GM19328 (cell line): ENCODE data around the gene SPAG7.

Experiments used
- ATAC-seq: cut with Tn5 transposase; IDR thresholded peaks from one replicate; pipeline ENCODE4 v1.9.1; 2021; ENCODE audit warnings: mild to moderate bottlenecking, moderate library complexity; ENCODE audit not compliant: unreplicated experiment

The SPAG7 gene

DNA sequence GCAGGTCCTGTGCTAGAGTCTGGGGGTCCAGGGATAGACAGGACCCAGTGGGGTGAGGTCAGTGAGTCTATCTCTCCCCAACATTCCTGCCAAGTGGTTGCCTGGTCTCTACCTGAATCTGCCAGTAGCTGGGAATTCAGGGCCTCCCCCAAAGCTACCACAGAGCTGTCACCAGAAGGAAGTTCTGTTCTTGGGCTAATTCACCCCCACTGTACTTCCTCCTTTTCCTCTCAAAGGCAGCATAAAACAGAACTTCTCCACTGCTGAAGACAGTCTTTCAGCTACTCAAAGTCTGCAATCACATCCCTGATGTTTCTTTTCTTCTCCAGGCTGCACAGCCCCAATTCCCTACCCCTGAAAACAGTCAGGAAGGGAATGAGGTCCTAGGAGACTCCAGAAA lies 11.1 kb upstream of the SPAG7 start:
- ATAC-seq = no peak

DNA sequence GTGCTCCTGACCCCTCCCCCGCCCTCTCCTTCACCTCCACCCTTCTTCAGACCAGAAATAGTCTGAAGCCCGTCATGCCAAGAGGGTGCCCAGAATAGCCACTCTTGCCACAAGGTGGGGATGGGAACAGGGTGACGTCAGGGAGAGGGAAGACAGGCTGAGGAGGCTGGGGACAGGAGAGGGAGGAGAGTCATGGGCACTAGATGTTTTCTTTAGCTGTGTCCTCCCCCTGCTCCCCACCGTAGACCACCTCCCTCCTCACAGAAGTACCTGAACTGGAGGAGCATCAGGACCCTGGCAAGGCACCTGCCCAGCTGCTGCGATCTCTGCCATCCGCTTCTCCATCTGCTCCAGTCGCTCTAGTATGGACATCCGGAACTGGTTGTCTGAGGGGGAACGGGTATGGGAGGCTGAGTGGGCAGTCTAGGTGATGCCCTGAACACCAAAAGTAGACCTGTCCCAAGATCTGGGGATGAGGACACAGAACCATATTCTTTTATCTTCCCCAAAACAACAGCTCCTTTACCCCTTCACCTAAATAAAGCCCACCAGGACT lies 6.6 kb upstream of the SPAG7 start:
- ATAC-seq = no peak

DNA sequence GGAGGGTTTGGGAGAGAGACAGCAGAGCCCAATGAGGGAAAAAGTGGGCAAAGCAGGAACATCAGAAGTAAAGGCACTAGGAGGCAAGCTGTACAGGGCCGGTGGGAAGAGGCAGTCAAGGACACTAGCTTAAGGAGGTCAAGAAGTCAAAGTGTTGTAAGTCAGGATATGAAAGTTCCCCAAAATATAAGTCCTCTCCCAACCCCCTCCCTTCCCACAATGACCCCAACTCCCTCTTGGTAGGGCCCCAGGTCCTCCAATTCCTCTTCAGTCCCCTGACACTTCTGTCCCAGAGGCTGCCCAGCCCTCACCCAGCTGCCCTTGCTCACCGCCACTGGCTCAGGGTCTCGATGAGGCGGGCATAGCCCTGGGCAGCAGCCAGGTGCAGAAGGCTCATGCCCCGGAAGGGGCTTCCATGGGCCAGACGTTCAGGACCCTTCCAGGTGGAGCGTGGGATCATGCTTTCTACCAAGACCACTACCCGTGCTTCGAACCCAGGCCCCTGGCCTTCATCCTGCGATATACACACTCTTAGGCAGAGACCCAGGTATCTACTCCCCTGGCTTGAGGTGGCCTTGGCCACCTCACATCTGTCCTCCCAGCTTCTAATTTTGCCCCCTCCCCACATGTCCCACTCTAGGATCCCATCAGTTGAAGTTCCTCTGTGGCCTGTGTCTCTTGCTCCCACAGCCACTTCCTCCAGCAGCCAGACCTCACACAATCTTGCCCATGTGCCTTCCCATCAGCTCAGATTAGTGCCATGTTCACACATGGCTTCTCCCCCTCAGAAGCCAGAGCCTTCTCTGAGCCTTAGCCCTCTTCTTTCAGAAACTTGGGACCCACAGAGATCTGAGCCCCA lies 5.9 kb upstream of the SPAG7 start:
- no peak for ATAC-seq

DNA sequence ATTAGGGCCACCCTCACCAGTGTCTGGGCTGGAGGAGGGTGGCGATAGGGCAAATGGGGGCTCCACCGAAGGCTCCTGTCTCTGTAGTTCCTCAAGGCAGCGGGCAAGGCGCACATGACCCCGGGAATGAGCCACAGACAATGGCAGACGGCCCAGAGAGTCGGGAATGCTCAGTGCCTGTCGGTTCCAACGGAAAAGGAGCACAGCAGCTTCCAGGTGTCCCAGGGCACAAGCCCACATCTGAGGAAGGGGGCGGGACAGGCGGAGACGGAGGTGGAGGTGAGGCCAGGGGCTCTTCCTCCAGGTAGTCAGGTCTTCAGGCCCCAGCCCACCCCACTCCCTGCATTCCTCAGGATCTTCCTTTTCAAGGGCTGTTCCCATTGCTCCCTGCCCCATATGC lies 5.1 kb upstream of the SPAG7 start:
- ATAC-seq = no peak

DNA sequence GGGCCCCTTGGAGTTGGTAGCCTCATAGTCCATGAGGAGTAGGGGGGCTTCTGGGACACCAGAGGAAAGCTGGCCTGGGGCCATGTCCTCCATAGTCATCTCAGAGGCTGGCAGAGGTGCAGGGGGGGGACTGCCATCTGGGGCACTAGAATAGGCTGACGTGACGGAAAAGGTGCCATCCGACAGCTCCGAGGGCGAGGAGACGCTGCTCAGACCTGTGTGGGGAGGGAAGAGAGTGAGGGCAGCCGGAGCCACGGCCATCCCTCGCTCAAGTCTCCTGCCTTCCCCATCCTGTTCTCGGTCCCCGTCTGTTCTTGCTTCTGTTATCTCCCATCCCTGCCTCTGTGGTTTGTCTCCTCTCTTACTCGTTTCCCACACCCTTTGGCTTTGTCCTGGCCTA lies 4.7 kb upstream of the SPAG7 start:
- ATAC-seq = no peak

DNA sequence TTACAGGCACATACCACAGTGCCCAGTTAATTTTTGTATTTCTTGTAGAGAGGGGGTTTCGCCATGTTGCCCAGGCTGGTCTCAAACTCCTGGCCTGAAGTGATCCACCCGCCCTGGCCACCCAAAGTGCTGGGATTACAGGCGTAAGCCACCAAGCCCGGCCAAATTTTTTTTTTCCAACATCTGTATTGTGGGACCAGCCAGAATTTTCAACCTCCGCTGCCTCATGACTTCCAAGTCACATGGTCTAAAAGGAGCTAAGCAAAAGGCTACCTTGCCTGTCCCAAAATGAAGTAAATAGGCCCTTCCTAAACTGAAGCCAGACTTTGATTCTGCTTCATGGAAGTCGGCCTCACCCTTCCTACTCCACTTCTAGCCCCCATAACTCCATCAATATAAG lies 4.2 kb upstream of the SPAG7 start:
- ATAC-seq = no peak

DNA sequence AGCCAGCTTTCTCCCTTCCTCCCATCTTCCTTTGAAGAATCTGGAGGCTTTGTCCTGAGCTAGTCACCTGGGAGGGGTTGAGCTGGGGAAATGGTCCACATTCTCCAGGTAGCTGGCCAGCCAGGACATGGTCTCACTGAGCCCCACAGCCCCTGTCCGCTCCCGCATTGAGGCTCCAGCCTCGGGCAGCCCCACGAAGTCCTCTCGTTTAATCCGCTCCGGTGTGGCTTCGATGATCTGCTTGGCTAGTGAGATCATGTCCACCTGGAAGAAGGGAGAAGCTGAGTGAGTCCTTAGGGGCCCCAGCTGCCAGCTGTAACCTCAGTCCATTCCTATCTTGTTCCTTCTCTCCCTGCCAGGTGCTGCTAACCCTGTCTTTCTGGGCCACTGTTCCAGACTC lies 2.7 kb upstream of the SPAG7 start:
- ATAC-seq = no peak

DNA sequence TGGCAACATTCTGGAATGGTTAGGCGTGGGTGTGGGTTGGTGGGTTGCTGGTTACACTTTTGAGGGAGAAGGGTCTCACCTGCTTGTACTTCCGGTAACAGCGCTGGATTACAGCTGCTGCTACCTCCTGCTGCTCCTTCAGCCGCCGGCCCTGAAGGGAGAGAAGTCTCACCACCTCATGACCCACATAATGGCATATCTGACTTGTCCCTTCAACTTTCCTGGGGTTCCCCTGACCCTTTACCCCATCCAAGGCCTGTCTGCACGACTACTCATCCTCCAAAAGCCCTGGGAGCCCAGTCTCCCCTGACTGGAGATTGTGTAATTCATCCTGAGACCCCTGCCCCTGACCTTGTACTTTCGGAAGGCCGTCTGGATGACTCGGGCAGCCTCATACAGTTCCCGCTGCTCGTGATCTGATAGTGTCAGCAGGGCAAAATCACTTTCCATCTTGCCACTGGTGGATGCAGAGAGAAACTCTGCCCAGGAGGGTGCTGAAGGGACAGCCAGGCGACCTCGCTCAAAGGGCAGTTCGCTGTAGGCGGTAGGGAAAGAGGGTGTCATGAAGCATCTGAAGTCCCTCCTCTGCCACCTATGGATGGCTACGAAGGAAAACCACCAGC lies 2.0 kb upstream of the SPAG7 start:
- no peak for ATAC-seq

DNA sequence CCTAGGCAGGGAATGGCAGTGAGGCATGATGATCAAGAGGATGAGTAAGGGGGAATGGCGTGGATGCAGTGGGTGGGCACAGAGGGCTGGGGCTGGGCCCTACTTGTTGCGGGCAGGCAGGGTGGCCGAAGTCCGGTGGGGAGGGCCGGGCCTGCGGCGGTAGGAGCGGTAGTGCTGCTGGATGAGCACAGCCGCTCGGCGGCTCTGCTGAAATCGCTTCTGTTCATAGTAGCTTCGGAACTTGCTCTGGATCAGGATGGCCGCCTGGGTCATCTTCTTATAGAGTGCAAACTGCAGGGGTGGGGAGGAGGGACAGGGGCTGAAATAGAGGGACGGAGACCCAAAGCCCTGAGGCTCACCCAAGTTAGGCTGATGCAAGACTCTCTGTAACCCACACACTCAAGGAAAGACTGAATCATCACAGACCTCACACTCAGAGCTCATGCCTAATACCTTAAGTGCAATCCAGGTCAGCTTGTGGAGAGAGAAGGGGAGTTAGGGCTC lies 1.5 kb upstream of the SPAG7 start:
- ATAC-seq = no peak

DNA sequence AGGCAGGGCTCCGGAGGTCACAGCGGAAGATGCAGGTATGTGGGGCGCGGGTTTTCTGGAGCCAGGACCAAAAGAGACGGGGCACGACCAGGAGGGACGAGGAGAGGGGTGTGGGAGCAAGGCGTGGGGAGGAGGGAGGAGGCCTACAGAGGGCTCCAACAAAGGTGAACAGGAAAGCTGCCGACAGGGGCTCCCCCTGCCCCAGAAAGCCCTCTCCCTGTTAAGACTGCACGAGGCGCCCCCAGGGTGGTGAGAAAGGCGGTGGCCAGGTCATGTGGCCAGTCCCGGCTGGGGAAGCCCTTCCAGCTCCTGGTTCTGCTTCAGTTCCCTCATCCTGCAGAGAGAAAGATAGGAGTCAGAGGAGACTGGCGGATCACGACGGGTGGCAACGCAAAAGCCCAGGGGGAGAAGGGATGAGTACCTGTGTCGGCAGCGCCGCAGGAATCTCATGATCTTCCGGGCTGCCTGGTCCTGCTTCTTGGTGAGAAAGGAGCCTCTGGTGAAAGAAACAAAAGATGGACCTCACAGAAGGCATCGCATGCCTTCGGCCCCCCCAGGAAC lies 949 bp upstream of the SPAG7 start:
- ATAC-seq = no peak

DNA sequence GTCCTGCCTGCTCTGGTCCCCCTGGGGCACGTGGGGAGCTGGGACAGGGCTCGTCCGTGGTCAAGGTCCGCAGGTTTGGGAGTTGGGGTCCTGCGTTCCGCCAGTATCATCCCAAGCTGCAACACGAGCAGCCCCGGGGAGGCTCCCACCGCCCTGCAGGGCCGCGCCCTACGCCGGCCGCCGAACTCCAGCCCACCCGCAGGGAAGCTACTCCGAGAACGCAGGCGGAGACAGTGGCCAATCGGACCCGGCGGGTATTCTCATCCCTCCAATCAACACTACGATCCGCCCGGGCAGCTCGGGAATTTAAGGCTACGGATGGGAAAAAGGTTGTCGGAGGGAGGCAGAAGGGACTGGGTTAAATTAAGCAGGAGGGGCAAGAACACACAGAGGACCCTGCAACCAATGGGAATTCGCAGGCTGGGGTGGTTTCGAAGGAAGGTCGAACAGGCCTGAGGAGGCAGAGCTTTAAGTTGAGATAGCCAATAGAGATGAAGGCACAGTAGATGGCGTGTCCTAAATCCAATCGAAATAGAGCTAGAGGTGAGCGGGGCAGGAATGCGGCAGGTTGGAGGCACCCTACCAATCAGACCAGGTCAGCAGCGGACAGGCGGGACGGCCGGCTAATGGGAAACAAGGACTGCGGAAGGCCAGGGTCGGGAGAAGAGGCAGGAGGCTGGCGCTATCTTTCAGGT lies 626 bp downstream of the SPAG7 start:
- peak; percentile 76 for ATAC-seq

DNA sequence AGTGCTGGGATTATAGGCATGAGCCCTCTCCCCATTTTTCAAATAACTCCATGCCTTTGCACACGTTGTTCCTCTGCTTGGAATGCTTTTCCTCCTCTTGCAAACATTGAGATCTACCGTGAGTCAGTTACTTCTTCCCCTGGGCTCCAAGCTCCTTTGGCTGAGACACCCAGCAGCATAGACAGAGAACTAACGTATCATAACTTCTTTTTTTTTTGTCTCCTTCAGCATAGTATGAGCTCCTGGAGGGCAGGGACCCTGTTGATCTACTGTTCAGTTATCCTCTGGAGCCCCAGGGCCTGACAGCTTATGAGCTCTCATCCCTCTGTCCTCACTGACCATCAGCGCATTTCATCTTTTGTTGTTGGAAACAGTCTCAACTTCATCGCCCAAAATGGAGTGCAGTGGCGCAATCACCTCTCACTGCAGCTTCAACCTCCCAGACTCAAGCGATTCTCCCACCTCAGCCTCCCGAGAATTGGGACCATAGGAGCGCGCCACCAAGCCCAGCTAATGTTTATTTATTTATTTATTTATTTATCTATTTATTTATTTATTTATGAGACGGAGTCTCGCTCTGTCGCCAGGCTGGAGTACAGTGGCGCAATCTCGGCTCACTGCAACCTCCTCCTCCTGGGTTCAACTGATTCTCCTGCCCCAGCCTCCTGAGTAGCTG lies 2.2 kb downstream of the SPAG7 start:
- no peak for ATAC-seq

DNA sequence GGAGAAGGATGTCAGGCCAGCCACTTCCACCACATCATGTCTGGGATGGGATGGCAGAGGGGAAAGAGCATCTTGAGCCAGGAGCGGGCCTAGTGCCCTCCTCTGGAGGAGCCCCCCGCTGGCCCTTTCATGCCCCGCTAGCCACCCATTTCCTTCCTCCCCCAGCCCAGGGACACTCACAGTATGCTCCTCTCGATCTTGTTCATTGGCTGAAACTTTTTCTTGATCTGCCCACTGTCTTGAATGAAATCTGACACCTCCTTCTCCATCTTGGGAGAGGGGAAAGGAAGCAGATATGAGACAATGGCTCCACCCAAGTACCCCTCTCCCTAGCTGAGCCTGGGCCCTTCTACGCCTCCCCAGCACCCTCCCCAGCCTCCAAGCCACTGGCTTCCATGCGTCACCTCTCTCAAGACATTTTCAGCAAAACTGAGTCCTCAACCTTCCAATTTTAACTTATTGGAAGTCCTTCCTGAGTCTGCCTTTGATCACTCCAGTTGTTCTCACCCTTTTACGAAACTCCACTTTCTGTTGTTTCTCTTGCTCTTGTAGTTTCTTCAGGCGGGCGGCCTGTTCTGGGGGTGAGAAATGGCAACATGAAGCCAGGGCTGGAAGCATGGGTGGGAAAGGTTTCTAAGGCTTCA lies 7.2 kb downstream of the SPAG7 start:
- ATAC-seq = no peak

DNA sequence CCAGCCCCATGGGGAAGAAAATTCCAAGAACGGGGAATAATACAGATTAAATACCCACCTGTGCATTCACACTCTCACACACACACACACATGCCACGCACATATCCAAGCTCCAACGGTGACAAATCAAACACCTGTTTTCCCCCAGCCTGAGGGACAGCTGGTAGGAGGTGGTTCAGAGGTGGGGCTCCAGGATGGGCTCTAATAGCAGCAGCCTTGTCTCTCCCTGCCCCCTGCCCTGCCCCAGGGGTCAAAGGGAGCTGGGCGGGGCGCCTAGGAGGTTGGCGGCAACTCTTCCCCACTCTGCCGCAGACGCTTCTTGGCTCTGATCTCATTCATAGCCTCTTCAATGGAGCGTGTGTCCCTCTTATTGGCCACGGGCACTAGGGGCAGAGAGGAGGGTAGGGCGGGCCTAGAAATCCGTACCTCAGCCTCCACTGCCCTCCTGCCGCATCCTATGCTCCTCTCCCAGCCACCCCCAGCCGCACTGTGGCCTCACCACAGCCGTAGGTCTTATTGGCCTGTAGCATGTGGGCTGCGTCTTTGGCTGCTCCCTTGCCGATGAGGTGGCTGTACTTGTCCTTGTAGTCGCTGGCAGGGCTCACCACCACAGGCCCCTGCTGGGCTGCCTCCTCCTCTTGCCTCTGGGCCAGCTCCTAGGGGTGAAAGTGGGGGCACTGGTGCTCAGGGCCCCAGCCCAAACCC lies 8.2 kb downstream of the SPAG7 start:
- ATAC-seq = no peak

DNA sequence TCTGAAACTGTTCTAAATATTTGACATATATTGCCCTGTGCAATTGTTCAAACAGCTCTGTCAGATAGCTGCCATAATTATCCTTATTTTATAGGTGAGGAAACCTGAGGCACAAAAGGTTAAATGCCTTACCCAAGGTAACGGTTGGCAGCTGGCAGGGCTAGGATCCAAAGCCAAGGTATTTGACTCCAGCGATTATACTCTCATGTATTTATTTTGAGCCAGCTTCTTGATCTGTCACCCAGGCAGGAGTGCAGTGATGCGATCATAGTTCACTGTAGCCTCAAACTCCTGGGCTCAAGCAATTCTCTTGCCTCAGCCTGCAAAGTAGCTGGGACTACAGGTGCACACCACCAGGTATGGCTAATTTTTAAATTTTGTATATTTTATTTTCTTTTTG lies 9.5 kb downstream of the SPAG7 start:
- no peak for ATAC-seq

DNA sequence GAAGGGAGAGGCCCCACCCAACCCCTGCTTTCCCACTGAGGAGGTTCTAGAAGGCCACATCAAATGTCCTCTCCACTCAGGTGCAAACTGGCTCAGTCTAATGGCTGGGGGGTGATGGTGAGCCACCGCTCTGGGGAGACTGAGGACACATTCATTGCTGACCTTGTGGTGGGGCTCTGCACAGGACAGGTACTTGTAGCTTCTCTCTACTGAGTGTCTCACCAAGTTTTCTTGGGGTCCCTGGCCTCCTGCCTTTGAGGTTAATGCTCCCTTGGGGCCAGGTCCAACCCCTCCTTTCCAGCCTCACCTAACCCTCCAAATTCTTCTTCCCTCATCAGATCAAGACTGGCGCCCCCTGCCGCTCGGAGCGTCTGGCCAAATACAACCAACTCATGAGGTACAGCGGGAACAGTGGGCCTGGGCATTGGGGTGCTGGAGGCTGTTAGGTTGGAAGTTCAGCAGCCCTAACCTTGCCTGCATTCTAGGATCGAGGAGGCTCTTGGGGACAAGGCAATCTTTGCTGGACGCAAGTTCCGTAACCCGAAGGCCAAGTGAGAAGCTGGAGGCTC lies 11.0 kb downstream of the SPAG7 start:
- ATAC-seq = no peak

DNA sequence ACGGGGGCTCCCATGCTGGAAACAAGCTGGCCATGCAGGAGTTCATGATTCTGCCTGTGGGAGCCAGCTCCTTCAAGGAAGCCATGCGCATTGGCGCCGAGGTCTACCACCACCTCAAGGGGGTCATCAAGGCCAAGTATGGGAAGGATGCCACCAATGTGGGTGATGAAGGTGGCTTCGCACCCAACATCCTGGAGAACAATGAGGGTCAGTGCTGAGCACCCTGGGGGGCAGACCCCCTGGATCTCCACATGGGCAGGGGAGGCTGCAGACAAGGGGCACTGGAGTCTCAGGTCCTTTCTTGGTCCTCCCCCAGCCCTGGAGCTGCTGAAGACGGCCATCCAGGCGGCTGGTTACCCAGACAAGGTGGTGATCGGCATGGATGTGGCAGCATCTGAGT lies 12.5 kb downstream of the SPAG7 start:
- ATAC-seq = no peak

DNA sequence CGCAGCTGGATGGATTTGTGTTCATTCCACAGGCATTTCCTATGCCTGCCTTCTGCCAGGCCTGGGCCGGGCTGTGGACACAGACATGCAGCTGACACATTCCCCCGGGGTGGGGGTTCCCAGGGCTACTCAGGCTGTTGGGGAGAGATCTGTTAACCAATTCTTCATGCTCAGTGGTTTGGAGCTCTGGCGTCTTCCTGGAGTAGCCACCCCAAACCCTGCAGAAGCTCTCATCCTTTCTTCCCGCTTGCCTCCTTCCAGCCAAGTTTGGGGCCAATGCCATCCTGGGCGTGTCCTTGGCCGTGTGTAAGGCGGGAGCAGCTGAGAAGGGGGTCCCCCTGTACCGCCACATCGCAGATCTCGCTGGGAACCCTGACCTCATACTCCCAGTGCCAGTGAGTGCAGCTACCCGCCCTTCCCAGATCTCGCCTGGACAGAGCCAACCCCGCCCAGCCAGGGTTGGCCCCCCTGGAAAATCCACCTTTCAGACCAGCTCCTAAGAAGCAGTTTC lies 14.1 kb downstream of the SPAG7 start:
- no peak for ATAC-seq

DNA sequence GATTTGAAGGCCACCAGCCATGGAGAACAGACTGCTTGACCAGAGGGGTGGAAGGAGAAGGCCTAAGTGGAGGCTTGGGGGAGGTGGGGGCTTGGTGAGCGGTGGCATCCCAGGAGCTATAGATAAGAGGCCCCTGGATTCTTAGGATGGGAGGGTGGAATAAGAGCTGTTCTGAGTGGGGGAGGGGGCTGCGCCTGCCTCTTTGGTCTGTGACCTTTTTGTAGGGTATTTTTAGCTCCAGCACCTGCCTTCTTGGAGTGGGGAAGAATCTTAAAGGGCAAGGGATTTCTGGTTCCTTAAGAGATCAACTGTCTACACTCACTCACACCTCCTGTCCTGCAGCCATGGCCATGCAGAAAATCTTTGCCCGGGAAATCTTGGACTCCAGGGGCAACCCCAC lies 16.1 kb downstream of the SPAG7 start:
- ATAC-seq = no peak
